GM12865 (cell line): ENCODE data around the gene MCM3AP.

ENCODE experiments used
- DNase-seq: peaks from one replicate; pipeline ENCODE4 v3.0.0; 2010; ENCODE audit warnings: low read depth
- H3K4me3 ChIP-seq: 2 replicates; pipeline ENCODE4 v1.5.1; 2011; ENCODE audit warnings: mild to moderate bottlenecking, low read depth, low read length, control low read depth
- TF ChIP-seq, protein P1 (sequence below): IDR thresholded peaks from 2 replicates; pipeline ENCODE4 v1.5.1; 2011; ENCODE audit warnings: low read length, control low read depth, low read depth, inconsistent platforms; ENCODE audit not compliant: insufficient read depth; ENCODE audit errors: missing control alignments

Gene MCM3AP

GRCh38 chr21:46285206-46285661 is at the start of gene MCM3AP:
Gene MCM3AP (minus strand): TSS chr21:46285611. CDS start chr21:46285286, 325 bp downstream.
- H3K4me3 ChIP-seq, result peak within 1 kb of the TSS; percentile 96
- TF ChIP-seq, protein P1, sequence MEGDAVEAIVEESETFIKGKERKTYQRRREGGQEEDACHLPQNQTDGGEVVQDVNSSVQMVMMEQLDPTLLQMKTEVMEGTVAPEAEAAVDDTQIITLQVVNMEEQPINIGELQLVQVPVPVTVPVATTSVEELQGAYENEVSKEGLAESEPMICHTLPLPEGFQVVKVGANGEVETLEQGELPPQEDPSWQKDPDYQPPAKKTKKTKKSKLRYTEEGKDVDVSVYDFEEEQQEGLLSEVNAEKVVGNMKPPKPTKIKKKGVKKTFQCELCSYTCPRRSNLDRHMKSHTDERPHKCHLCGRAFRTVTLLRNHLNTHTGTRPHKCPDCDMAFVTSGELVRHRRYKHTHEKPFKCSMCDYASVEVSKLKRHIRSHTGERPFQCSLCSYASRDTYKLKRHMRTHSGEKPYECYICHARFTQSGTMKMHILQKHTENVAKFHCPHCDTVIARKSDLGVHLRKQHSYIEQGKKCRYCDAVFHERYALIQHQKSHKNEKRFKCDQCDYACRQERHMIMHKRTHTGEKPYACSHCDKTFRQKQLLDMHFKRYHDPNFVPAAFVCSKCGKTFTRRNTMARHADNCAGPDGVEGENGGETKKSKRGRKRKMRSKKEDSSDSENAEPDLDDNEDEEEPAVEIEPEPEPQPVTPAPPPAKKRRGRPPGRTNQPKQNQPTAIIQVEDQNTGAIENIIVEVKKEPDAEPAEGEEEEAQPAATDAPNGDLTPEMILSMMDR, result no peak
- no peak for DNase-seq

GRCh38 chr21:46334351-46335140 is 49.1 kb upstream of the MCM3AP start:
- no peak for DNase-seq
- H3K4me3 ChIP-seq, result no peak overlapping the region

DNA sequence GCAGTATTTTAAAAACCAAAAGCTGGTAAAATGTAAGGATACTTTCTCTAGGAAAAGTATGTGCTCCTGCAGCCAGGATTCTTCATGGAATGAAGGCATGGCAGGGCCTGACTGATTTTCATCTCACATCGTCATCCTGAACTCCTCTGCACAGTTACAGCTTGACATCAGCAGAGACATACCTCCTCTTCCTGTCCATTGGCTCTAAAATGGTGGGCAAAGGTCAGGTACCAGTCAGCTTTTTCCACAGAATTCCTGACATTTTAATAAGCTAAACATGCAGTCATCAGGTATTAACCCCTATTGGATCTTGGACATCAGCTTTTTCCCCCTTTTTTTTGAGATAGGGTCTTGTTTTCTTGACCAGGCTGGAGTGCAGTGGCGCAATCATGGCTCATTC is 44.4 kb upstream of the MCM3AP start:
- no peak overlapping the region for H3K4me3 ChIP-seq
- no peak for DNase-seq
- TF ChIP-seq, protein P1, result no peak

More at GRCh38 chr21:46334351-46335140, 49.1 kb upstream of the MCM3AP start:
- TF ChIP-seq, protein P1, result no peak

DNA sequence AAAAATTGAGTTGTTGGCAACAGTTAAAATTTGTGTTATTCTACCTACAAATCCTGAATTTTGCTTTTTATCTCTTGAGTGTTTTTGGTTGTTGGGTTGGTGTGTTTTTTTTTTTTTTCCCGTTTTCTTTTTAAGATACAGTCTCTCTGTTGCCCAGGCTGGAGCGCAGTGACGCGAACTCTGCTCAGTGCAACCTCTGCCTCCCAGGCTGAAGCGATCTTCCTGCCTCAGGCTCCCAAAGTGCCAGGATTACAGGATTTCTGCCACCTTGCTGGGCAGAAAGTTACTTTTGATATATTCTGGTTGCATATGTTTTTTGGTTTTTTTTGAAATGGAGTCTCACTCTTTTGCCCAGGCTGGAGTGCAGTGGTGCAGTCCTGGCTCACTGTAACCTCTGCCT is 42.7 kb upstream of the MCM3AP start:
- no peak for DNase-seq
- TF ChIP-seq, protein P1, result no peak

GRCh38 chr21:46327711-46328110 is 42.3 kb upstream of the MCM3AP start:
- TF ChIP-seq, protein P1, result no peak
- DNase-seq, result no peak
- H3K4me3 ChIP-seq, result no peak overlapping the region

More for the DNA sequence above, 42.7 kb upstream of the MCM3AP start:
- no peak overlapping the region for H3K4me3 ChIP-seq

DNA sequence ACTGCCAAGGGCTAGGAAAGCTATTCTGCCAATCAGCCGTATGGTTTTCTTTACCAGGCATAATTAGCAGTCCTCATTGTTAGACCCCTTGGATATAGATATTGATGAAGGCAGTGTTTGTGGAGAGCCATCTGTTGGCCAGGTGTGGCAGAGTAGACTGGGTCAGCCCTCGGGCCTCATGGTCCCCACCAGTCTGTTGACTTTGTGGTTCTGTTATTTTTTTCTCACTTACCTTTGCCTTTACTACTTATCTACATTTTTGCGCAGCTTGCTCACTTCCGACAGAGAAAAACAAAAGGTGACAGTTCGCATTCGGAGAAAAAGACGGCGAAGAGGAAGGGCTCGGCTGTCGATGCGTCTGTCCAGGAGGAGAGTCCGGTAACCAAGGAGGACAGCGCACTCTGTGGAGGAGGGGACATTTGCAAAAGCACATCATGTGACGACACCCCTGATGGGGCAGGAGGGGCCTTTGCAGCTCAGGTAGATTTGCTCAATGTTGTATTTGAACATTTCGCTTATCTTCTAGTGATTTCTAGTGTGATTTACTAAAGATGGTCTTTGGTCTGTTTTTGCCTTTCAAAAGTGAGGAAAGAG is 40.8 kb upstream of the MCM3AP start:
- TF ChIP-seq, protein P1, result no peak
- H3K4me3 ChIP-seq, result no peak overlapping the region
- DNase-seq, result no peak
